Small intestine (tissue), 7 donors: ENCODE data around the gene NMD3. TPM values are rescaled to one million over a fixed set of nuclear protein-coding genes. Genes with fewer than 3 reads are reported as not detected.

Experiments used
- DNase-seq, 2 donors: peaks; one replicate each; pipeline versions ENCODE4 v3.0.0 to v3.0.0-alpha.2; 2013
- FAIRE-seq: peaks from 2 replicates; lab custom pipeline; 2012; peaks lifted over from hg19 to GRCh38; lab: Jason Lieb, UNC
- H3K27ac ChIP-seq, 3 donors: one replicate each; pipeline ENCODE4 v1.5.1; 2013; ENCODE audit warnings: low read length in 2 of 3, mild to moderate bottlenecking in 2 of 3, control low read depth in 1 of 3, inconsistent platforms in 1 of 3, low read depth in 1 of 3, moderate library complexity in 1 of 3
- H3K27me3 ChIP-seq, 3 donors: one replicate each; pipeline ENCODE4 v1.6.1; 2013; ENCODE audit warnings: low read length in 3 of 3, inconsistent platforms in 1 of 3; ENCODE audit not compliant: control insufficient read depth in 3 of 3, insufficient read depth in 3 of 3
- H3K36me3 ChIP-seq, 3 donors: one replicate each; pipeline ENCODE4 v1.6.1; 2013; ENCODE audit warnings: low read length in 3 of 3, inconsistent platforms in 1 of 3, low read depth in 1 of 3, mild to moderate bottlenecking in 1 of 3, moderate library complexity in 1 of 3; ENCODE audit not compliant: control insufficient read depth in 3 of 3, insufficient read depth in 2 of 3
- H3K4me1 ChIP-seq, 3 donors: one replicate each; pipeline ENCODE4 v1.6.1; 2013; ENCODE audit warnings: low read length in 2 of 3, inconsistent platforms in 1 of 3, low read depth in 1 of 3, mild to moderate bottlenecking in 1 of 3, moderate library complexity in 1 of 3; ENCODE audit not compliant: control insufficient read depth in 3 of 3, insufficient read depth in 2 of 3
- H3K4me3 ChIP-seq, 3 donors: one replicate each; pipeline ENCODE4 v1.5.1; 2013; ENCODE audit warnings: low read length in 3 of 3, control low read depth in 1 of 3, inconsistent platforms in 1 of 3, low read depth in 1 of 3, mild to moderate bottlenecking in 1 of 3, moderate library complexity in 1 of 3
- H3K9me3 ChIP-seq, 2 donors: one replicate each; pipeline ENCODE4 v1.6.1; 2013; ENCODE audit warnings: low read depth in 1 of 2, low read length in 1 of 2; ENCODE audit not compliant: control insufficient read depth in 2 of 2, insufficient read depth in 1 of 2
- WGBS, 3 donors: extraction: QIAGEN DNeasy Blood & Tissue Kit; methylation state at CpG; one replicate each; pipeline ENCODE4 v1.1.7; 2013; 5-methylcytosine and 5-hydroxymethylcytosine counted together
- polyA plus RNA-seq, 4 donors: library from polyadenylated mRNA; stranded (reverse) in 3 of 4; unstranded in 1 of 4; fragments of 200-250 nt in 3 of 4; fragments of 120-200 nt in 1 of 4; gene quantifications; one replicate each; pipeline versions ENCODE4 v1.2.1 to v1.2.3, GENCODE V29; 2013
- donor health status: healthy with polysubstance abuse.
- donor health status: control.
- donor health status: control.
- donor health status: Bipolar disorder and iron deficiency.
- donor health status: healthy.

The NMD3 gene
- polyA plus RNA-seq, 4 donors: 15.9 to 49.2 (median 23.2) TPM

GRCh38 chr3:161239700-161240099 lies 18.6 kb downstream of the NMD3 start:
- 74 to 75% (median 74%) methylated on average over 2 of the region's 2 CpGs for WGBS, 3 donors
- H3K36me3 ChIP-seq: peaks cover 0 to 13% (median 10%) of the 10 kb centered on the region in 3 donors
- DNase-seq (no peak), FAIRE-seq (no peak)
- no peak overlapping the region for H3K27ac ChIP-seq
- no peaks in the 10 kb centered on the region for H3K4me1 ChIP-seq
- no peak overlapping the region for H3K4me3 ChIP-seq
- H3K9me3 ChIP-seq: no peaks in the 10 kb centered on the region
- H3K27me3 ChIP-seq: no peaks in the 10 kb centered on the region

- 69 to 82% (median 81%) methylated on average over 2 of the region's 2 CpGs for WGBS, 3 donors
- no peak overlapping the region for H3K27ac ChIP-seq
- peaks cover 0 to 20% (median 4%) of the 10 kb centered on the region in 3 donors for H3K36me3 ChIP-seq
- no peaks in the 10 kb centered on the region for H3K27me3 ChIP-seq
- DNase-seq (no peak), FAIRE-seq (no peak)
- no peaks in the 10 kb centered on the region for H3K4me1 ChIP-seq
- H3K9me3 ChIP-seq: no peaks in the 10 kb centered on the region
- no peak overlapping the region for H3K4me3 ChIP-seq
These were observed 23.4 kb downstream of the NMD3 start for GRCh38 chr3:161244538-161244937.

- Histone ChIP-seq H3K4me1 (no peaks in the 10 kb centered on the region), H3K4me3 (no peak overlapping the region), H3K27ac (no peak overlapping the region), H3K36me3 (peaks cover 2 to 13% (median 5%) of the 10 kb centered on the region in 3 donors), H3K9me3 (no peaks in the 10 kb centered on the region), H3K27me3 (no peaks in the 10 kb centered on the region)
- no peak for DNase-seq
- no peak for FAIRE-seq
These were observed 25.9 kb downstream of the NMD3 start for GRCh38 chr3:161247049-161247448.

- Histone ChIP-seq H3K36me3 (peaks cover 6 to 15% (median 9%) of the 10 kb centered on the region in 3 donors), H3K4me3 (no peak overlapping the region), H3K27ac (no peak overlapping the region), H3K9me3 (no peaks in the 10 kb centered on the region), H3K4me1 (no peaks in the 10 kb centered on the region), H3K27me3 (no peaks in the 10 kb centered on the region)
- WGBS, 3 donors: 89 to 96% (median 95%) methylated on average over 1 of the region's 1 CpG
- no peak for FAIRE-seq
- DNase-seq: no peak
These were observed 29.0 kb downstream of the NMD3 start for GRCh38 chr3:161250116-161250515.

GRCh38 chr3:161251716-161252115 lies 30.6 kb downstream of the NMD3 start:
- Histone ChIP-seq H3K36me3 (peaks cover 6 to 15% (median 9%) of the 10 kb centered on the region in 3 donors), H3K27me3 (no peaks in the 10 kb centered on the region), H3K4me1 (no peaks in the 10 kb centered on the region), H3K27ac (no peak overlapping the region), H3K4me3 (no peak overlapping the region), H3K9me3 (no peaks in the 10 kb centered on the region)
- no peak for DNase-seq
- no peak for FAIRE-seq
- 94 to 98% (median 94%) methylated on average over 2 of the region's 2 CpGs for WGBS, 3 donors

- Histone ChIP-seq H3K27ac (no peak overlapping the region), H3K4me3 (no peak overlapping the region), H3K4me1 (no peaks in the 10 kb centered on the region), H3K9me3 (no peaks in the 10 kb centered on the region), H3K27me3 (no peaks in the 10 kb centered on the region), H3K36me3 (peaks cover 6 to 15% (median 9%) of the 10 kb centered on the region in 3 donors)
- FAIRE-seq (no peak), DNase-seq (no peak)
- 94 to 99% (median 95%) methylated on average over 5 of the region's 5 CpGs for whole genome bisulfite sequencing, 3 donors
These were observed 31.0 kb downstream of the NMD3 start for GRCh38 chr3:161252143-161252542.

- H3K27me3 ChIP-seq: no peaks in the 10 kb centered on the region
- DNase-seq (no peak), FAIRE-seq (no peak)
- no peaks in the 10 kb centered on the region for H3K9me3 ChIP-seq
- H3K27ac ChIP-seq: no peak overlapping the region
- no peaks in the 10 kb centered on the region for H3K4me1 ChIP-seq
- H3K4me3 ChIP-seq: no peak overlapping the region
- H3K36me3 ChIP-seq: peaks cover 4 to 6% (median 6%) of the 10 kb centered on the region in 3 donors
- 72 to 90% (median 85%) methylated on average over 1 of the region's 1 CpG for WGBS, 3 donors
These were observed 32.6 kb downstream of the NMD3 start for GRCh38 chr3:161253711-161254110.

GRCh38 chr3:161254861-161255260 lies 33.8 kb downstream of the NMD3 start:
- Histone ChIP-seq H3K4me1 (no peaks in the 10 kb centered on the region), H3K36me3 (peaks cover 4 to 6% (median 6%) of the 10 kb centered on the region in 3 donors), H3K27me3 (no peaks in the 10 kb centered on the region), H3K27ac (no peak overlapping the region), H3K4me3 (no peak overlapping the region), H3K9me3 (no peaks in the 10 kb centered on the region)
- FAIRE-seq (no peak), DNase-seq (no peak)
- 71 to 90% (median 80%) methylated on average over 1 of the region's 1 CpG for WGBS, 3 donors

GRCh38 chr3:161263057-161263456 lies 41.9 kb downstream of the NMD3 start:
- WGBS, 3 donors: 82 to 90% (median 83%) methylated on average over 3 of the region's 3 CpGs
- no peak overlapping the region for H3K4me3 ChIP-seq
- no peak overlapping the region for H3K27ac ChIP-seq
- no peaks in the 10 kb centered on the region for H3K27me3 ChIP-seq
- peaks cover 0 to 9% of the 10 kb centered on the region in 2 donors for H3K9me3 ChIP-seq
- DNase-seq (no peak), FAIRE-seq (no peak)
- peaks cover 0 to 3% (median 0%) of the 10 kb centered on the region in 3 donors for H3K4me1 ChIP-seq
- H3K36me3 ChIP-seq: peaks cover 0 to 3% (median 3%) of the 10 kb centered on the region in 3 donors
